Activated naive CD8-positive, alpha-beta T cell (primary cell): Measurements from ENCODE around the gene DLX6.

Experiments used
- H3K27ac Mint-ChIP-seq: one replicate; pipeline ENCODE4 v1.8.0; 2021; ENCODE audit warnings: mixed read lengths
- H3K27me3 Mint-ChIP-seq: one replicate; pipeline ENCODE4 v1.8.0; 2021; ENCODE audit warnings: mixed read lengths
- H3K36me3 Mint-ChIP-seq: one replicate; pipeline ENCODE4 v1.8.0; 2021; ENCODE audit warnings: mixed read lengths
- H3K4me1 Mint-ChIP-seq: one replicate; pipeline ENCODE4 v1.8.0; 2021; ENCODE audit warnings: low read depth, mixed read lengths
- H3K4me3 Mint-ChIP-seq: one replicate; pipeline ENCODE4 v1.8.0; 2021; ENCODE audit warnings: mild to moderate bottlenecking, mixed read lengths
- H3K9me3 Mint-ChIP-seq: one replicate; pipeline ENCODE4 v1.8.0; 2021; ENCODE audit warnings: low read depth, mixed read lengths

DLX6 gene

GRCh38 chr7:97013134-97013844 is 7.9 kb downstream of the DLX6 start:
- no peaks in the 10 kb centered on the region for H3K36me3 Mint-ChIP-seq
- peaks cover 68% of the 10 kb centered on the region for H3K27me3 Mint-ChIP-seq
- H3K4me1 Mint-ChIP-seq = peaks cover 10% of the 10 kb centered on the region
- H3K9me3 Mint-ChIP-seq = no peaks in the 10 kb centered on the region
- H3K27ac Mint-ChIP-seq = no peak overlapping the region
- no peak overlapping the region for H3K4me3 Mint-ChIP-seq

GRCh38 chr7:97013845-97014134 is 8.4 kb downstream of the DLX6 start:
- Mint-ChIP-seq H3K27me3 (peaks cover 69% of the 10 kb centered on the region), H3K36me3 (no peaks in the 10 kb centered on the region), H3K9me3 (no peaks in the 10 kb centered on the region), H3K4me1 (peaks cover 11% of the 10 kb centered on the region), H3K4me3 (no peak overlapping the region), H3K27ac (no peak overlapping the region)

- Mint-ChIP-seq H3K36me3 (no peaks in the 10 kb centered on the region), H3K9me3 (no peaks in the 10 kb centered on the region), H3K27me3 (peaks cover 71% of the 10 kb centered on the region), H3K27ac (no peak overlapping the region), H3K4me3 (no peak overlapping the region), H3K4me1 (peaks cover 13% of the 10 kb centered on the region)
Observed at GRCh38 chr7:97014145-97014750, 8.9 kb downstream of the DLX6 start.

- Mint-ChIP-seq H3K9me3 (no peaks in the 10 kb centered on the region), H3K27me3 (peaks cover 72% of the 10 kb centered on the region), H3K4me3 (no peak overlapping the region), H3K4me1 (peaks cover 13% of the 10 kb centered on the region), H3K27ac (no peak overlapping the region), H3K36me3 (no peaks in the 10 kb centered on the region)
Observed at GRCh38 chr7:97015279-97015678, 9.9 kb downstream of the DLX6 start.

- Mint-ChIP-seq H3K27me3 (peaks cover 74% of the 10 kb centered on the region), H3K9me3 (no peaks in the 10 kb centered on the region), H3K27ac (no peak overlapping the region), H3K36me3 (no peaks in the 10 kb centered on the region), H3K4me3 (no peak overlapping the region), H3K4me1 (peaks cover 16% of the 10 kb centered on the region)
Observed at GRCh38 chr7:97015756-97016380, 10.5 kb downstream of the DLX6 start.

GRCh38 chr7:97016381-97017191 is 11.2 kb downstream of the DLX6 start:
- Mint-ChIP-seq H3K4me3 (no peak overlapping the region), H3K9me3 (no peaks in the 10 kb centered on the region), H3K27ac (no peak overlapping the region), H3K4me1 (peaks cover 18% of the 10 kb centered on the region), H3K27me3 (peaks cover 67% of the 10 kb centered on the region), H3K36me3 (no peaks in the 10 kb centered on the region)

GRCh38 chr7:97017192-97018125 is 12.1 kb downstream of the DLX6 start:
- no peak overlapping the region for H3K4me3 Mint-ChIP-seq
- no peak overlapping the region for H3K27ac Mint-ChIP-seq
- H3K9me3 Mint-ChIP-seq = no peaks in the 10 kb centered on the region
- peaks cover 66% of the 10 kb centered on the region for H3K27me3 Mint-ChIP-seq
- no peaks in the 10 kb centered on the region for H3K36me3 Mint-ChIP-seq
- H3K4me1 Mint-ChIP-seq = peaks cover 27% of the 10 kb centered on the region

GRCh38 chr7:97018126-97018601 is 12.8 kb downstream of the DLX6 start:
- H3K36me3 Mint-ChIP-seq = no peaks in the 10 kb centered on the region
- peaks cover 34% of the 10 kb centered on the region for H3K4me1 Mint-ChIP-seq
- peaks cover 68% of the 10 kb centered on the region for H3K27me3 Mint-ChIP-seq
- H3K4me3 Mint-ChIP-seq = no peak overlapping the region
- H3K9me3 Mint-ChIP-seq = no peaks in the 10 kb centered on the region
- H3K27ac Mint-ChIP-seq = no peak overlapping the region

- Mint-ChIP-seq H3K4me1 (peaks cover 38% of the 10 kb centered on the region), H3K36me3 (no peaks in the 10 kb centered on the region), H3K27ac (no peak overlapping the region), H3K9me3 (no peaks in the 10 kb centered on the region), H3K4me3 (no peak overlapping the region), H3K27me3 (peaks cover 68% of the 10 kb centered on the region)
Observed at GRCh38 chr7:97018791-97019531, 13.6 kb downstream of the DLX6 start.

- peaks cover 43% of the 10 kb centered on the region for H3K4me1 Mint-ChIP-seq
- no peak overlapping the region for H3K4me3 Mint-ChIP-seq
- H3K27me3 Mint-ChIP-seq = peaks cover 70% of the 10 kb centered on the region
- H3K27ac Mint-ChIP-seq = no peak overlapping the region
- H3K36me3 Mint-ChIP-seq = no peaks in the 10 kb centered on the region
- H3K9me3 Mint-ChIP-seq = no peaks in the 10 kb centered on the region
Observed at GRCh38 chr7:97019710-97020225, 14.4 kb downstream of the DLX6 start.

GRCh38 chr7:97020601-97020995 is 15.2 kb downstream of the DLX6 start:
- no peak overlapping the region for H3K27ac Mint-ChIP-seq
- H3K27me3 Mint-ChIP-seq = peaks cover 72% of the 10 kb centered on the region
- no peak overlapping the region for H3K4me3 Mint-ChIP-seq
- peaks cover 48% of the 10 kb centered on the region for H3K4me1 Mint-ChIP-seq
- H3K9me3 Mint-ChIP-seq = no peaks in the 10 kb centered on the region
- H3K36me3 Mint-ChIP-seq = no peaks in the 10 kb centered on the region

- H3K36me3 Mint-ChIP-seq = no peaks in the 10 kb centered on the region
- peaks cover 54% of the 10 kb centered on the region for H3K4me1 Mint-ChIP-seq
- H3K4me3 Mint-ChIP-seq = peak overlapping the region; percentile 27
Observed at GRCh38 chr7:97020996-97021746, 15.8 kb downstream of the DLX6 start.

More at GRCh38 chr7:97020996-97021746, 15.8 kb downstream of the DLX6 start:
- peaks cover 74% of the 10 kb centered on the region for H3K27me3 Mint-ChIP-seq
- H3K9me3 Mint-ChIP-seq = no peaks in the 10 kb centered on the region
- H3K27ac Mint-ChIP-seq = no peak overlapping the region
